HG02588 (cell line): Measurements from ENCODE around the gene LGALS9B.
"Not testable (repeated sequence)": the region's sequence is repeated elsewhere in the genome, so short reads cannot be mapped to it uniquely, and the experiment has no call there.

Source experiments
- ATAC-seq: cut with Tn5 transposase; IDR thresholded peaks from one replicate; pipeline ENCODE4 v1.9.1; 2021; ENCODE audit warnings: mild to moderate bottlenecking, moderate library complexity; ENCODE audit not compliant: unreplicated experiment

LGALS9B gene

GRCh38 chr17:20467447-20467846, at the start of gene LGALS9B:
LGALS9B (minus strand) TSS chr17:20467539; CDS start chr17:20467470, 69 bp downstream.
- ATAC-seq, result peak; percentile 63

GRCh38 chr17:20516986-20517385, 49.6 kb upstream of the LGALS9B start:
- ATAC-seq, result not testable (repeated sequence)

- not testable (repeated sequence) for ATAC-seq
Measured at GRCh38 chr17:20515099-20515498, 47.8 kb upstream of the LGALS9B start.

GRCh38 chr17:20513539-20513938, 46.2 kb upstream of the LGALS9B start:
- ATAC-seq, result not testable (repeated sequence)

GRCh38 chr17:20512378-20512777, 45.0 kb upstream of the LGALS9B start:
- not testable (repeated sequence) for ATAC-seq

- not testable (repeated sequence) for ATAC-seq
Measured at GRCh38 chr17:20511778-20512177, 44.4 kb upstream of the LGALS9B start.

GRCh38 chr17:20505333-20505732, 38.0 kb upstream of the LGALS9B start:
- not testable (repeated sequence) for ATAC-seq

- not testable (repeated sequence) for ATAC-seq
Measured at GRCh38 chr17:20504388-20505066, 37.2 kb upstream of the LGALS9B start.

GRCh38 chr17:20501896-20502295, 34.6 kb upstream of the LGALS9B start:
- ATAC-seq, result not testable (repeated sequence)

GRCh38 chr17:20500346-20500745, 33.0 kb upstream of the LGALS9B start:
- not testable (repeated sequence) for ATAC-seq

- ATAC-seq, result not testable (repeated sequence)
Measured at GRCh38 chr17:20495420-20495819, 28.1 kb upstream of the LGALS9B start.

- ATAC-seq, result not testable (repeated sequence)
Measured at GRCh38 chr17:20494735-20495134, 27.4 kb upstream of the LGALS9B start.

GRCh38 chr17:20494147-20494546, 26.8 kb upstream of the LGALS9B start:
- not testable (repeated sequence) for ATAC-seq

GRCh38 chr17:20492971-20493370, 25.6 kb upstream of the LGALS9B start:
- not testable (repeated sequence) for ATAC-seq

- not testable (repeated sequence) for ATAC-seq
Measured at GRCh38 chr17:20492099-20492498, 24.8 kb upstream of the LGALS9B start.

GRCh38 chr17:20484930-20485329, 17.6 kb upstream of the LGALS9B start:
- not testable (repeated sequence) for ATAC-seq

- not testable (repeated sequence) for ATAC-seq
Measured at GRCh38 chr17:20479889-20480591, 12.7 kb upstream of the LGALS9B start.

- ATAC-seq, result not testable (repeated sequence)
Measured at GRCh38 chr17:20477398-20478071, 10.2 kb upstream of the LGALS9B start.

GRCh38 chr17:20475137-20475831, 7.9 kb upstream of the LGALS9B start:
- not testable (repeated sequence) for ATAC-seq

- ATAC-seq, result not testable (repeated sequence)
Measured at GRCh38 chr17:20474081-20474480, 6.7 kb upstream of the LGALS9B start.

- ATAC-seq, result not testable (repeated sequence)
Measured at GRCh38 chr17:20469946-20470345, 2.6 kb upstream of the LGALS9B start.
